ENCODE results near the gene LHPP.

LHPP gene

DNA sequence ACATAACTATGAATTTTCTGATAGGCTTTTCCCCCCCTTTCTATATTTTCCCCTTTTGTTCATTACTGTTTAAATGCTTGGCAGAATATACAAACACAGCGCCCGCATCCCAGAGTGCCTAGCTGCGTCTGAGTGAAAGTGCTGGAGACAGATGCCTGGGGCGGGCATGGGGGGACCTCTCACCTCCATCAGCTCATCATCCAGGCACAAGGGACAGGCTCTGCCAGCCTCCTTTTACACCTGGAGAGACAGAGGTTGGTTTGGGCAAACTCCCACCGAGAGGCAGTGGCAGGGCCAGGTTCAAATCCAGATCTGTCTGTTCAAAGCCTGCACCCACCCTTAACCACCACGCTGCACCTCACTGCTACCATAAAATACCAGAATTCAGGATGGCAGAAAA, 178.0 kb downstream of the LHPP start:
- H3K56ac ChIP-seq (ENCODE audit: low read length), result no peak overlapping the region
- no peak overlapping the region for H4K8ac ChIP-seq (ENCODE audit: low read depth, low read length)
- H2BK5ac ChIP-seq (ENCODE audit: low read length), result no peak overlapping the region
- no peak overlapping the region for H4K5ac ChIP-seq (ENCODE audit: low read length)
- no peak overlapping the region for H2AK5ac ChIP-seq (ENCODE audit: low read length)
- no peak overlapping the region for H3K4me3 ChIP-seq (ENCODE audit: low read length)
- no peaks in the 10 kb centered on the region for H3K79me2 ChIP-seq (ENCODE audit: control insufficient read depth, insufficient read depth, low read length)
- no CpG with 5 or more reads among the region's 6 CpGs for WGBS (ENCODE audit: extremely low coverage, insufficient coverage, low lambda C conversion rate)
- H3K27ac ChIP-seq (ENCODE audit: low read depth, low read length), result no peak overlapping the region
- peaks cover 2% of the 10 kb centered on the region for H3K79me1 ChIP-seq (ENCODE audit: low read length)
- no peak for DNase-seq
- no peak overlapping the region for H3K9ac ChIP-seq (ENCODE audit: low read length)
- H3K18ac ChIP-seq (ENCODE audit: low read length), result no peak overlapping the region
- H3K4me2 ChIP-seq (ENCODE audit: low read length), result no peak overlapping the region
- H3K23ac ChIP-seq (ENCODE audit: low read length), result no peak overlapping the region
- no peak overlapping the region for H2BK15ac ChIP-seq (replicated peaks; ENCODE audit: low read depth)
- no peaks in the 10 kb centered on the region for H3K27me3 ChIP-seq (ENCODE audit: insufficient read depth, low read length, poor library complexity)
- no peaks in the 10 kb centered on the region for H3K36me3 ChIP-seq (ENCODE audit: control insufficient read depth, insufficient read depth, low read length)
- no peak overlapping the region for H2BK120ac ChIP-seq (ENCODE audit: low read depth, low read length)
- no peak overlapping the region for H3K4ac ChIP-seq (ENCODE audit: low read depth, low read length)
- no peaks in the 10 kb centered on the region for H3K4me1 ChIP-seq (ENCODE audit: control insufficient read depth, low read depth, low read length)

DNA sequence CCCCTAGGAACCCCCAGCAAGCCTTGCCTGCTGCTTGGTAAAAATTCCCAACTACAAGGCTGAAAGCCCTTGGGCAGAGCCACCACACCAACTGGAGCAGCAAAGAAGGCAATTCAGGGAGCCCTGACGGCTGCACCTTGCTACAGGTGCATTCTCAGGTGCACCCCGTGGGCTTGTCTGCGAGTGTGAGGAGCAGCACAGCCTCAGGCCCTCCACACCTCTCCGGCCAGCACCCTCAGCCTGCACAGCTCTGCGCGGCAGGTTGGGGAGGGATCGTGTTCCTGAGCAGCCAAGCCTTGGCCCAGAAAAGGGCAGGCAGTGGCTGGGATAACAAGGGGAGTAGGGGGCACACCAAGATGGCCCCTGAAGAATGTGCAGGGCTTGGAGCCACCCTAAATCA, 178.4 kb downstream of the LHPP start:
- no peaks in the 10 kb centered on the region for H3K27me3 ChIP-seq (ENCODE audit: insufficient read depth, low read length, poor library complexity)
- H3K4ac ChIP-seq (ENCODE audit: low read depth, low read length), result no peak overlapping the region
- no peak overlapping the region for H3K56ac ChIP-seq (ENCODE audit: low read length)
- no peaks in the 10 kb centered on the region for H3K36me3 ChIP-seq (ENCODE audit: control insufficient read depth, insufficient read depth, low read length)
- no peak overlapping the region for H2BK5ac ChIP-seq (ENCODE audit: low read length)
- peaks cover 2% of the 10 kb centered on the region for H3K79me1 ChIP-seq (ENCODE audit: low read length)
- no peak overlapping the region for H3K18ac ChIP-seq (ENCODE audit: low read length)
- no peak overlapping the region for H3K23ac ChIP-seq (ENCODE audit: low read length)
- no peak overlapping the region for H2BK15ac ChIP-seq (replicated peaks; ENCODE audit: low read depth)
- H3K9ac ChIP-seq (ENCODE audit: low read length), result no peak overlapping the region
- H4K8ac ChIP-seq (ENCODE audit: low read depth, low read length), result no peak overlapping the region
- no CpG with 5 or more reads among the region's 7 CpGs for WGBS (ENCODE audit: extremely low coverage, insufficient coverage, low lambda C conversion rate)
- H3K79me2 ChIP-seq (ENCODE audit: control insufficient read depth, insufficient read depth, low read length), result no peaks in the 10 kb centered on the region
- H3K4me2 ChIP-seq (ENCODE audit: low read length), result no peak overlapping the region
- no peak overlapping the region for H3K4me3 ChIP-seq (ENCODE audit: low read length)
- no peak overlapping the region for H2AK5ac ChIP-seq (ENCODE audit: low read length)
- H3K4me1 ChIP-seq (ENCODE audit: control insufficient read depth, low read depth, low read length), result no peaks in the 10 kb centered on the region
- no peak for DNase-seq
- H3K27ac ChIP-seq (ENCODE audit: low read depth, low read length), result no peak overlapping the region
- H2BK120ac ChIP-seq (ENCODE audit: low read depth, low read length), result no peak overlapping the region
- no peak overlapping the region for H4K5ac ChIP-seq (ENCODE audit: low read length)

DNA sequence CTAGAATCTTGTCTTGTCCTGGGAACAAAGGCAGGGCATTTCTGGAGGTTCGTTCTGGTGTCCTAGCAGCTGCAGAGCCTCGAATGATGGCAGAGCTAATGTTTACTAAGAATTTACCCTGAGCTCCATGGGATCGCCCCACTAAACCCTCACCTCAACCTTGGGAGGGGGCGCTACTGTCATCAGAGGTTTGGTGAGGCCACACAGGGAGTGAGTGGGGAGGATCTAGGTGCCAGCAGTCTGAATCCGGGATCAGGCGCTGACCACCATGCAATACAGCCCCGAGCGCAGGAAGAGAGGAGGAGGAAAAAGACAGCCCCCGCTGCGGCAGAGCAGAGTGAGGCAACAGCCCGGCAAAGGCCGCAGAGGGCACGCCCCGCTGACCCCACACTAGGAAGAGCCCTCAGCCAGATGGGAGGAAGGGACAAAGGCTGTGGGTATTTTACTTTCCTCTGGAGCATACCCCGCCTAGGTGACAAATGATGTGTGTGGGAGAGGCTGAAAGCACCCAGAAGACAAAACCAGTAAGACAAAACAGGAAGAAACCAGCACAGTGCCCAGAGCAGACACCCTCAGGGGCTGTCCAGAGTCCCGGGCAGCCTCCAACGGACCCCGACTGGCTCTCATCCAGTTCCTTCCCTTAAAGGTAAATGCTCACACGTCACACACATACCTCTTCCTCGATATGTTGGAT, 179.1 kb downstream of the LHPP start:
- Histone ChIP-seq H2BK5ac (ENCODE audit: low read length) (no peak overlapping the region), H3K23ac (ENCODE audit: low read length) (no peak overlapping the region), H3K79me2 (ENCODE audit: control insufficient read depth, insufficient read depth, low read length) (no peaks in the 10 kb centered on the region), H3K4ac (ENCODE audit: low read depth, low read length) (no peak overlapping the region), H2BK15ac (replicated peaks; ENCODE audit: low read depth) (no peak overlapping the region), H4K8ac (ENCODE audit: low read depth, low read length) (no peak overlapping the region), H3K4me2 (ENCODE audit: low read length) (no peak overlapping the region), H2BK120ac (ENCODE audit: low read depth, low read length) (no peak overlapping the region), H3K18ac (ENCODE audit: low read length) (no peak overlapping the region), H3K27me3 (ENCODE audit: insufficient read depth, low read length, poor library complexity) (no peaks in the 10 kb centered on the region), H3K79me1 (ENCODE audit: low read length) (peaks cover 2% of the 10 kb centered on the region), H3K36me3 (ENCODE audit: control insufficient read depth, insufficient read depth, low read length) (no peaks in the 10 kb centered on the region), H3K56ac (ENCODE audit: low read length) (no peak overlapping the region), H4K5ac (ENCODE audit: low read length) (no peak overlapping the region), H3K27ac (ENCODE audit: low read depth, low read length) (no peak overlapping the region), H3K4me1 (ENCODE audit: control insufficient read depth, low read depth, low read length) (no peaks in the 10 kb centered on the region), H3K9ac (ENCODE audit: low read length) (no peak overlapping the region), H3K4me3 (ENCODE audit: low read length) (no peak overlapping the region), H2AK5ac (ENCODE audit: low read length) (no peak overlapping the region)
- no CpG with 5 or more reads among the region's 20 CpGs for WGBS (ENCODE audit: extremely low coverage, insufficient coverage, low lambda C conversion rate)
- no peak for DNase-seq

DNA sequence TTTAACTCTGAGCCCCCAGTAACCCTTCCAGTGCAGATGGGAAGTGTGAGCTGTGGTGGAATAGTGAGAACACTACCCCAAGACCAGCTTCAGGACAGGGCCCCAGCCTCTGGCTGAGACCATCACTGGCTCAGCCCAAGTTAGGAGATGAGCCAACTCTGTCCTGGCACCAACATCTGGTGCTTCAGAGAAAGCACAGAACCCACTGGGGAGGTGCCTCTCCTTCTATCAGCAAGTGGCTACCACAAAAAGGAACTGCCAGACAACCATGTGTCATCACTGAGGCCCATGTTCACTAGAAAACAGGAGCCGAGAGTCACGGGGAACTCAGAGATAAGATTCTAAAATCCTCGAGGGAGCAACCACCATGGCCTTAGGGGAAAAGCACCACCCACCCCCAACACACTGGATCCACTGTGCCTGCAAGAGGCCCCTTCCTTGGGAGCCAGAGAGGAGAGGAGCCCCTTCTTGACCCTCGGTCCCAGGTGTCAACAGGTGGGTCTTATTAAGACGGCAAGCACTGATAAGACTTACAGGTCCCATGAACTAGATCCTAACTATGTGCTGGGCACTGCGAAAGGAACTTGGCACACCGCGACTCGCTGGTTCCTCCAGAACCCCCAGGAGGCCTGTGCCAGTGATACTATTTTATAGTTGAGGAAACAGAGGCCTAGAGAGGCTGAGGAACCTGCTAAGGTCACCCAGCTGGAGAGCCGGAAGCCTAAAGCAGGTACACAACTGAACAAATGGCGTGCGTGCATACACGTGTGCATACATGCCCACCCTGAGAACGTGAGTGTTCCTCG, 179.9 kb downstream of the LHPP start:
- H3K4me1 ChIP-seq (ENCODE audit: control insufficient read depth, low read depth, low read length), result no peaks in the 10 kb centered on the region

DNA sequence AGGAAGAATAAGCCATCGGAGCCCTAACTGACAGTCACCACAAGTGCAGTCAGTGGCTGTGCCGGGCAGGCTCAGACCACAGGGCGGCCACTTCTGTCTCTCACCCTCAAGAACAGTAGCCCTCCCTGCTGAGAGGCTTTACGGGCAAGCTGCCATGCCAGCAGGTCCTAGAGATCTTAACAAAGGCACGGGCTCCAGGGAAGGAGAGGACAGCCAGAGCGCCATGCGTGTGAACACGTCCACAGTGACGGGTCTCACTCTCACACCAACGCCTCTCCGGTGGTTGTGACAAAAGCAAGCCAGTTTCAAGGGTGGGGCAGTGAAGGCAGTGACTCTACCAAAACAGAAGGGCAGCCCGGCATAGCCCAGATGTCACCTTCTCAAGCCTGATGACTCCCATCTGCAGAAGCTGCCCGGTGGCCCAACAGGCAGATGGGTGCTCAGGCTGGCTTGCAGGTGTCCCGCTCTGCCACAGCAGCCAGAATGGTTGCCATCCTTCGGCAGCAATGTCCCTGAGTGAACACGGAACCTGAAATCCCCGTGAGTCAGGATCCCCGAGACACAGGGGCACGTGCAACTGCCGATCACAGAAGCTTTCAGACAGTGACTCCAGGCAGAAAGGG, 180.6 kb downstream of the LHPP start:
- H3K23ac ChIP-seq (ENCODE audit: low read length), result no peak overlapping the region
- H3K4ac ChIP-seq (ENCODE audit: low read depth, low read length), result no peak overlapping the region
- no peak overlapping the region for H3K18ac ChIP-seq (ENCODE audit: low read length)
- no peaks in the 10 kb centered on the region for H3K79me2 ChIP-seq (ENCODE audit: control insufficient read depth, insufficient read depth, low read length)
- H3K27me3 ChIP-seq (ENCODE audit: insufficient read depth, low read length, poor library complexity), result no peaks in the 10 kb centered on the region
- no peaks in the 10 kb centered on the region for H3K4me1 ChIP-seq (ENCODE audit: control insufficient read depth, low read depth, low read length)
- H3K79me1 ChIP-seq (ENCODE audit: low read length), result peaks cover 2% of the 10 kb centered on the region
- H3K56ac ChIP-seq (ENCODE audit: low read length), result no peak overlapping the region
- H3K9ac ChIP-seq (ENCODE audit: low read length), result no peak overlapping the region
- no peak overlapping the region for H2BK15ac ChIP-seq (replicated peaks; ENCODE audit: low read depth)
- no peak for DNase-seq
- no peak overlapping the region for H2BK120ac ChIP-seq (ENCODE audit: low read depth, low read length)
- H3K4me3 ChIP-seq (ENCODE audit: low read length), result no peak overlapping the region
- no peak overlapping the region for H3K4me2 ChIP-seq (ENCODE audit: low read length)
- no peak overlapping the region for H4K8ac ChIP-seq (ENCODE audit: low read depth, low read length)
- H3K27ac ChIP-seq (ENCODE audit: low read depth, low read length), result no peak overlapping the region
- no peak overlapping the region for H2AK5ac ChIP-seq (ENCODE audit: low read length)
- H4K5ac ChIP-seq (ENCODE audit: low read length), result no peak overlapping the region
- H3K36me3 ChIP-seq (ENCODE audit: control insufficient read depth, insufficient read depth, low read length), result no peaks in the 10 kb centered on the region
- no CpG with 5 or more reads among the region's 20 CpGs for WGBS (ENCODE audit: extremely low coverage, insufficient coverage, low lambda C conversion rate)
- H2BK5ac ChIP-seq (ENCODE audit: low read length), result no peak overlapping the region

More for the DNA sequence above, 179.9 kb downstream of the LHPP start:
- H4K8ac ChIP-seq (ENCODE audit: low read depth, low read length), result no peak overlapping the region
- WGBS (ENCODE audit: extremely low coverage, insufficient coverage, low lambda C conversion rate), result no CpG with 5 or more reads among the region's 15 CpGs
- no peak overlapping the region for H3K27ac ChIP-seq (ENCODE audit: low read depth, low read length)
- no peak overlapping the region for H2BK120ac ChIP-seq (ENCODE audit: low read depth, low read length)
- H3K4me2 ChIP-seq (ENCODE audit: low read length), result no peak overlapping the region
- H3K79me2 ChIP-seq (ENCODE audit: control insufficient read depth, insufficient read depth, low read length), result no peaks in the 10 kb centered on the region
- H2BK15ac ChIP-seq (replicated peaks; ENCODE audit: low read depth), result no peak overlapping the region
- H3K18ac ChIP-seq (ENCODE audit: low read length), result no peak overlapping the region
- H2AK5ac ChIP-seq (ENCODE audit: low read length), result no peak overlapping the region
- H3K36me3 ChIP-seq (ENCODE audit: control insufficient read depth, insufficient read depth, low read length), result no peaks in the 10 kb centered on the region
- H3K4me3 ChIP-seq (ENCODE audit: low read length), result no peak overlapping the region
- no peak overlapping the region for H3K23ac ChIP-seq (ENCODE audit: low read length)
- peaks cover 2% of the 10 kb centered on the region for H3K79me1 ChIP-seq (ENCODE audit: low read length)
- H2BK5ac ChIP-seq (ENCODE audit: low read length), result no peak overlapping the region
- no peak for DNase-seq
- H3K4ac ChIP-seq (ENCODE audit: low read depth, low read length), result no peak overlapping the region
- no peak overlapping the region for H4K5ac ChIP-seq (ENCODE audit: low read length)
- no peak overlapping the region for H3K9ac ChIP-seq (ENCODE audit: low read length)
- H3K56ac ChIP-seq (ENCODE audit: low read length), result no peak overlapping the region
- no peaks in the 10 kb centered on the region for H3K27me3 ChIP-seq (ENCODE audit: insufficient read depth, low read length, poor library complexity)

Data from mesendoderm (in vitro differentiated cells).